Activated T-cell treated with anti-CD3 and anti-CD28 coated beads, Interleukin-2, amount 50 U/mL, for 24 hours (primary cell): ENCODE data around the gene CEACAM3.

Source experiments
- DNase-seq: peaks from one replicate; pipeline ENCODE4 v3.0.0-alpha.2; 2020
- H3K27ac Mint-ChIP-seq: 2 replicates; pipeline ENCODE4 v1.8.0; 2020; ENCODE audit warnings: mild to moderate bottlenecking, mixed read lengths
- H3K27me3 Mint-ChIP-seq: 2 replicates; pipeline ENCODE4 v1.8.0; 2020; ENCODE audit warnings: mixed read lengths
- H3K36me3 Mint-ChIP-seq: 2 replicates; pipeline ENCODE4 v1.8.0; 2020; ENCODE audit warnings: low read depth, mixed read lengths
- H3K4me1 Mint-ChIP-seq: 2 replicates; pipeline ENCODE4 v1.8.0; 2020; ENCODE audit warnings: low read depth, mixed read lengths
- H3K4me3 Mint-ChIP-seq: 2 replicates; pipeline ENCODE4 v1.8.0; 2020; ENCODE audit warnings: mild to moderate bottlenecking, moderate library complexity, mixed read lengths
- H3K9me3 Mint-ChIP-seq: 2 replicates; pipeline ENCODE4 v1.8.0; 2020; ENCODE audit warnings: mixed read lengths

CEACAM3 gene

DNA sequence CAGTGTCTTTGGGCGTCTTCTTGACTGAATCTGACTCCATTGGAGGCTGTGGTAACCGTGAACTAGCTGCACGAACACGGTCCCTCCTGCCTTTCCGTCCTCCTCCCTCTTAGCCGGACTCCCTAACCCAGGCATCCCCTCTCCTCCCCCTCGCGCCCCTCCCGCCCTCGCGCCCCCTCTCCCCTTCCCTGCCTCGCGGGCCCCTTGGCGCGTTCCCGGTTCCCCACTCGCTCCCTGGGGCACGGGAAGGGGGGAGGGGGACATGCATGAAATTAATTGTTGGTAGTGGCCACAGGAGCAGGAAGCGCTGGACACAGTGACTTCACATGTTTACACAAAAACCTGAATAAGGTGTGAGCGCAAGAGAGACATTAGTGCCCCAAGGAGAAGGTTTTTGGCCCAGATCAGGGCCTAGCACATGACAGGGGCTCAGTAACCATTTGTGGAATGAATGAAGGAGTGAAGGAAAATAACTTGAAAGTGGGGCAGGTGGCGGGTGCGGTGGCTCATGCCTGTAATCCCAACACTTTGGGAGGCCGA, 48.7 kb downstream of the CEACAM3 start:
- no peak overlapping the region for H3K27ac Mint-ChIP-seq
- no peak overlapping the region for H3K4me3 Mint-ChIP-seq
- no peaks in the 10 kb centered on the region for H3K9me3 Mint-ChIP-seq
- DNase-seq = no peak
- H3K27me3 Mint-ChIP-seq = no peaks in the 10 kb centered on the region
- no peaks in the 10 kb centered on the region for H3K36me3 Mint-ChIP-seq
- H3K4me1 Mint-ChIP-seq = no peaks in the 10 kb centered on the region

DNA sequence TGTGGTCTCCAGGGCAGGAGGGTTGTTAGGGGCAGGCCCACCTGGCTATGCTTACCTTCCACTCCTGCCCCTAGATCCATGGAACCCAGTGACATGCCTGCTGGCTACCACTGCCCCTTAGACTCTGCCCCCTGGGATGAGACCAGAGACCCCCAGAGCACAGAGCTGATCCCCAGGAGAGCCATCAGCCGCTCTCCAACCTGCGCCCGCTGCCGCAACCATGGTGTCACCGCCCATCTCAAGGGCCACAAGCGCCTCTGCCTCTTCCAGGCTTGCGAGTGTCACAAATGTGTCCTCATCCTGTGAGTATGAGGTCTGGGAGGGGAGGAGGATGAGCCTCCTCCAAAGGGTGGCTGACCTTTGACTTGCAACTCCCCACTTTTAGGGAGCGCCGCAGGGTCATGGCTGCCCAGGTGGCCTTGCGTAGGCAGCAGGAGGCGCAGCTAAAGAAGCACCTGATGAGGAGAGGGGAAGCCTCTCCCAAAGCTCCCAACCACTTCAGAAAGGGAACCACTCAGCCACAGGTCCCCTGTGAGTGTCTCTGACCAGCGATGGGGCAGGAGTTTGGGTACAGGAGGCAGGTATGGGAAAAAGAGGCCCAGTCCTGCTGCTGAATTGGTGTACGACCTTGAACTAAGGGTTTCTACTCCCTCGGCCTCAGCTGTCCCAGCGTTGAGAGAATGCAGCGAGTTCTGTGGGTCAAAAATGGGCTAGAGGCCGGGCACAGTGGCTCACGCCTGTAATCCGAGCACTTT, 51.1 kb downstream of the CEACAM3 start:
- no peaks in the 10 kb centered on the region for H3K9me3 Mint-ChIP-seq
- no peak overlapping the region for H3K27ac Mint-ChIP-seq
- H3K36me3 Mint-ChIP-seq = no peaks in the 10 kb centered on the region
- no peak for DNase-seq
- H3K27me3 Mint-ChIP-seq = peaks cover 4% of the 10 kb centered on the region
- H3K4me3 Mint-ChIP-seq = no peak overlapping the region
- H3K4me1 Mint-ChIP-seq = no peaks in the 10 kb centered on the region

DNA sequence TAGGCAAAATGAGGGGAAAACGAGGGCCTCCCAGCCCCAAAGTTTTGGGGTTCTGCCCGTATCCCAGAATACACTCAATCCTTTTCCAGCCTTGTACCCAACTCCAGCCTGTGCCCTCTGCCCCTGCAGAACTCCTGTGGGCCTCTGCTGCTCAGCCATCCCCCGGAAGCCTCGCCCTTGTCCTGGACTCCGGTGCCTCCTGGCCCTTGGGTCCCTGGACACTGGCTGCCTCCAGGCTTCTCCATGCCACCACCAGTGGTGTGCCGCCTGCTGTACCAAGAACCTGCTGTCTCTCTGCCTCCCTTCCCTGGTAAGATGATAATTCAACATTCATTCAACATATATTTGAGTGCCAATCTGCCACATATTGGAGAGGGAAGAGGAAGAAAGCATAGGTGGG, 52.3 kb downstream of the CEACAM3 start:
- no peak overlapping the region for H3K4me3 Mint-ChIP-seq
- DNase-seq = no peak
- H3K4me1 Mint-ChIP-seq = no peaks in the 10 kb centered on the region
- H3K27ac Mint-ChIP-seq = no peak overlapping the region
- no peaks in the 10 kb centered on the region for H3K36me3 Mint-ChIP-seq
- H3K9me3 Mint-ChIP-seq = no peaks in the 10 kb centered on the region
- H3K27me3 Mint-ChIP-seq = peaks cover 4% of the 10 kb centered on the region

DNA sequence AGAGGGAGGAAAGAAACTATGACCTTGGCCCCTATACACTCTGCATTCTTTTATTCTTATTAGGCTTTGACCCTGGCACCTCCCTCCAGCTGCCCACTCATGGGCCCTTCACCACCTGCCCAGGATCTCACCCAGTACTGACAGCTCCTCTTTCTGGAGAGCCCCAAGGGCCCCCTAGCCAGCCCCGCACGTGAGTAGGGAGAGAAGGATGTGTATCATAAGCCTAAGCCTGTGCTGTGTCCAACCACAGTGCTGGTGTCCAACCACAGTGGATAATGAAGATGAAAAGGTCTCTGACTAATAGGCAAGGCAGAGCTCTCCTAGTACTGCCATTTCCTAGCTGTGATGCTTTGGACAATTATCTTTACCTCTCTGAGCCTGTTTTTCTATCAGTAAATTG, 52.7 kb downstream of the CEACAM3 start:
- H3K4me3 Mint-ChIP-seq = no peak overlapping the region
- H3K27me3 Mint-ChIP-seq = peaks cover 4% of the 10 kb centered on the region
- H3K27ac Mint-ChIP-seq = no peak overlapping the region
- H3K36me3 Mint-ChIP-seq = no peaks in the 10 kb centered on the region
- DNase-seq = no peak
- H3K4me1 Mint-ChIP-seq = no peaks in the 10 kb centered on the region
- H3K9me3 Mint-ChIP-seq = no peaks in the 10 kb centered on the region

DNA sequence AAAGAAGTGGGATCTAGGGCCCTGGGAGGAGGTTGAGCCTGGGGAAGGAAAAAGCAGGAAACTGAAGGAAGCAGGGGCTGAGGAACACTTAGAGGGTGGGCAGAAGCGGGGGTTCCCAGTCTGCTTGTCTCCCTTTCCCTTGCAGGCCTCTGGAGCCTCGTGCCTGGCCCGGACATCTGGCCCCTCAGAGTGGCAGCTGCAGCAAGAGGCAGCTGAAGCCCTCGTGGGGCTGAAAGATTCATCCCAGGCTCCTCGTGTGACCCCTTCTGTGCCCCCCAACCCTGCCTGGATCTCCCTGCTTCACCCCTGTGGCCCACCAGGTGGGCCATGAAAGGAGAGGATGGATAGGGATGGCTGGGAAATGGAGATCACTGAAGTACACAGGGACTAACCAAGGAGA, 54.0 kb downstream of the CEACAM3 start:
- no peak overlapping the region for H3K4me3 Mint-ChIP-seq
- H3K4me1 Mint-ChIP-seq = no peaks in the 10 kb centered on the region
- DNase-seq = no peak
- H3K27ac Mint-ChIP-seq = no peak overlapping the region
- peaks cover 4% of the 10 kb centered on the region for H3K27me3 Mint-ChIP-seq
- H3K9me3 Mint-ChIP-seq = no peaks in the 10 kb centered on the region
- no peaks in the 10 kb centered on the region for H3K36me3 Mint-ChIP-seq

DNA sequence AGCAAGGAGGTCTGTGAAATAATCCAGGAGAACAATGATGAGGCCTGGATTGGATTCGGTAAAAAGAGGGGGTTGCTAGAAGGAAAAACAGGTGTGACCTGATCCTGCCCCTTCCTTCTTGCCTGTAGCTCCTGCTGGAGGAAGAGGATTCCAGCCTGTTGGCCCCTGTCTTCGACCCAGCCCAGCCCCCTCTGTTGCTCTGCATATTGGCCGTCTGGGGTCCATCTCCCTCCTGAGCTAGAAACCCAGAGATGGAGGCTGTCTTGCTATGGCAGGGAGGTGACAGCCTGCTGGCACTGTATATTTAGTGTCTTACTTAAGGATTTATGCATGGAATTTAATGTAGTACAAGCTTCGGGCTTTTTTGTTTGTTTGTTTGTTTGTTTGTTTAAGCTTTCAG, 55.1 kb downstream of the CEACAM3 start:
- peaks cover 4% of the 10 kb centered on the region for H3K27me3 Mint-ChIP-seq
- no peak overlapping the region for H3K27ac Mint-ChIP-seq
- no peaks in the 10 kb centered on the region for H3K4me1 Mint-ChIP-seq
- no peaks in the 10 kb centered on the region for H3K9me3 Mint-ChIP-seq
- H3K4me3 Mint-ChIP-seq = no peak overlapping the region
- DNase-seq = no peak
- no peaks in the 10 kb centered on the region for H3K36me3 Mint-ChIP-seq

DNA sequence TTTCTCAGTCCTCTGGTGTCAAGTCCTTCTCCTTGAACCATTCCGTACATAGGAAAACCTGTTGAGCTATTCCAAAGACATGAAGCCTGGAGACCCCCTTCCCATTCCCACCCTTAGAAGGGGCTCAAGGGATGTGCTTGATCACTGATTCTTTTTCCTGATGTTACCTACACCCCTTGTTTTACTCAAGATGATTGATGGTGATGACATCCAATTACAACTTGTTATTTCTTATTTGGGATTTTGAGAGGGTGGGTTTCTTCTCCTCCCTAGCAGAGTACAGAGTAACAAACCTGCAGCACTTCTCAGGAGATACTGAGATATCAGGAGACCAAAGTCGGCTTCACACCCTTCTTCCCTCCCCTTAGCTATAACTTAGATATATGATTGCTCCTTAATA, 57.0 kb downstream of the CEACAM3 start:
- Mint-ChIP-seq H3K4me3 (no peak overlapping the region), H3K27ac (no peak overlapping the region), H3K9me3 (no peaks in the 10 kb centered on the region), H3K27me3 (peaks cover 4% of the 10 kb centered on the region), H3K36me3 (no peaks in the 10 kb centered on the region), H3K4me1 (peaks cover 2% of the 10 kb centered on the region)
- DNase-seq = no peak

DNA sequence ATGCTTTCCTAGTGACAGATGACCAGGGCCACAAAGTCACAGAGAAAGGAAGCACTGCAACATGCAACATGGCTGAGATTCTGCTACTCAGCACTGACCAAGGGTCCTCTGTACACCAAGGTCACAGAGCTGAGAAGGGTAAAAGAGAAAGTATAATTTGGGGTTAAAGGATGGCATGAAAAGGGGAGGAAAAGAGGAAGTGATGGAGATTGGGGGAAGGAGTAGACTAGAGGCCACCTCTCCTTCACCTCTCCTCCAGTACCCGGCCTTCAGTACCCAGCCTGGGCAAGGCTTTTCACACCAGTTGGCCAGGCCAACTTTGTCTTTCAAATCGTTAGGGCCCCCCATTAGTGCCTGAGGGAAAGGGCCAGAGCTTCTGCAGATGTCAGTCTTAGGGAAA, 57.4 kb downstream of the CEACAM3 start:
- Mint-ChIP-seq H3K27me3 (peaks cover 4% of the 10 kb centered on the region), H3K4me3 (no peak overlapping the region), H3K36me3 (no peaks in the 10 kb centered on the region), H3K9me3 (no peaks in the 10 kb centered on the region), H3K27ac (no peak overlapping the region), H3K4me1 (peaks cover 2% of the 10 kb centered on the region)
- DNase-seq = no peak

DNA sequence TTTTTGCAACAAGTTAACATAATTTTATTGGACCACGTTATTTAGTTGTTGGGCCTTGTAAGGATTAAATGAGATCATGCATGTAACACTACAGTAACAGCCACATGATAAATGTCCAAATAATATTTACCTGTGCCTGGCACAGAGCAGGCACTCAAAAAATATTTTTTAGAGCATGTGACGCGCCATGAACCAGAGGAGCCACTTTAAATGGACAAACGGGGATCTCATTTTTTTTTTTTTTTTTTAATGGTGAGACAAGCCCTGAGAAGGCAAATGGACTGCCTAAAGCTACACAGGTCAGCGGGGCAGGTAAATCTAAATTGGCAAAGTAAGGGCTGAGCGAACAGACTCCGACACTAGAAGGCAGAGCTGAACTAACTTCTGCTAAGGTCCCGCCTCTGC, 62.8 kb downstream of the CEACAM3 start:
- Mint-ChIP-seq H3K27ac (peak overlapping the region; percentile 100), H3K27me3 (no peaks in the 10 kb centered on the region), H3K4me1 (peaks cover 40% of the 10 kb centered on the region), H3K36me3 (peaks cover 44% of the 10 kb centered on the region), H3K4me3 (peak overlapping the region; percentile 86), H3K9me3 (no peaks in the 10 kb centered on the region)
- no peak for DNase-seq

DNA sequence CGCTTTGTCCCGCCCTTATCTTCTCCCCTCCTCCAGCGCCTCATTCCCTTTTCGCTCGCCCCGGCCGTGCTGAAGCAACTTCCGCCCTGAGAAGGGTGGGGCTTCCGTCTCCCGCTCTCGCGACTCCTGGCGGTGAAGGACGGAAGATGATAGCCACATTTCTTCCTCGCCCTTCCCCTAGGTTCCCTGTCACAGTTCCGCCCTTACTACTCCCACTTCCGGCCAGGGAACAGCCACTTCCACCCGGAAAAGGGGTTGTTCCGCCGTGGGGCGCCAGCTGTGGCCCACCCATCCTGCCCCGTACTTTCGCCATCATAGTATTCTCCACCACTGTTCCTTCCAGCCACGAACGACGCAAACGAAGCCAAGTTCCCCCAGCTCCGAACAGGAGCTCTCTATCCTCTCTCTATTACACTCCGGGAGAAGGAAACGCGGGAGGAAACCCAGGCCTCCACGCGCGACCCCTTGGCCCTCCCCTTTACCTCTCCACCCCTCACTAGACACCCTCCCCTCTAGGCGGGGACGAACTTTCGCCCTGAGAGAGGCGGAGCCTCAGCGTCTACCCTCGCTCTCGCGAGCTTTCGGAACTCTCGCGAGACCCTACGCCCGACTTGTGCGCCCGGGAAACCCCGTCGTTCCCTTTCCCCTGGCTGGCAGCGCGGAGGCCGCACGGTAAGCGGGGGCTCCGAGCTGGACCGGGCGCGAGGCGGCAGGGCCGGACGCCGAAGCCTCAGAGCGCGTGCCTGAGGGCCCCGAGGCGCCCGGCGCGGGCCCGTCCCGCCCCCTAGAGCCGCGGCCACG, 63.4 kb downstream of the CEACAM3 start, which contains the start of gene RPS19:
Gene RPS19, plus strand, starts transcription at position 638 of the 801 bp plus-strand sequence. CDS start 520 bp downstream, outside the sequence.
- H3K36me3 Mint-ChIP-seq = peaks cover 50% of the 10 kb centered on the region
- peak within 1 kb of the TSS; percentile 100 for H3K27ac Mint-ChIP-seq
- peak; percentile 99 for DNase-seq
- no peaks in the 10 kb centered on the region for H3K27me3 Mint-ChIP-seq
- H3K4me3 Mint-ChIP-seq = peak within 1 kb of the TSS; percentile 86
- H3K4me1 Mint-ChIP-seq = peaks cover 46% of the 10 kb centered on the region
- no peaks in the 10 kb centered on the region for H3K9me3 Mint-ChIP-seq

DNA sequence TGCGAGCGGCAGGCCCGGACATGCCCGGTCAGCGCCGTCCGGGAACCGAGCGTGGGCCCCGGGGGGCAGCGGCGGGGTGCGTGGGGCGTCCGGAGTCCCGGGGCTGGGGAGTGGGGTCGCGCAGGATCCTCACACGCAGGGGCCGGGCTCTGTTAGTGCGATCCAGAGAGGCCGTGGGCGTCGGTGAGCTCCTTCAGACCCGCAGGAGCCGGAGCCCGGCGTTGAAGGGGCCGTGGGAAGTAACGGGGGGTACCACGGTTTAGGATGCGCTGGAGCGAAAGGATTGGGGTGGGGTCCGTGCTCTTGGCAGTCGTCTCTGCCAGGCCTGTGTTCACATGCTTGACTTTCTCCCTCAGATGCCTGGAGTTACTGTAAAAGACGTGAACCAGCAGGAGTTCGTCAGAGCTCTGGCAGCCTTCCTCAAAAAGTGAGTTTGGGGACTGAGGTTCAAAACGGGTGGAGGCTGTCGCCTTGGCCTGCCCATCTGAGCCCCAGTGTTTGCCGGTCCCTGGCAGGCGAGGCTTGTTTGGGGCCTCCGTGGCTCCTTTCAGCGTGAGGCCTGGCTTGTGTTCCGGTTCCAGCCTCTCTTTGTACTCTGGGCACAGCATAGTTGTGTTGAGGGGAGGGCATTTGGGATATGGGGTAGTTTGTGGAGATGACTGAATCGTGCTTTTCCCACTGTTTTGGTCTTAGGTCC, 64.2 kb downstream of the CEACAM3 start:
- Mint-ChIP-seq H3K4me1 (peaks cover 54% of the 10 kb centered on the region), H3K27ac (peak overlapping the region; percentile 100)
- DNase-seq = no peak

More for the DNA sequence above, 64.2 kb downstream of the CEACAM3 start:
- no peaks in the 10 kb centered on the region for H3K9me3 Mint-ChIP-seq
- peak overlapping the region; percentile 86 for H3K4me3 Mint-ChIP-seq
- no peaks in the 10 kb centered on the region for H3K27me3 Mint-ChIP-seq
- peaks cover 57% of the 10 kb centered on the region for H3K36me3 Mint-ChIP-seq
